ENCODE results near the gene MTA3. TPM values are rescaled to one million over a fixed set of nuclear protein-coding genes. Genes with fewer than 3 reads are reported as not detected.

The MTA3 gene
- total and polyA plus RNA-seq, 9 of the 15 experiments (the other 6 are each of a cell fraction or from before 2014, with no cell fraction given) = 12.4 to 39.6 (median 23.5) TPM

DNA sequence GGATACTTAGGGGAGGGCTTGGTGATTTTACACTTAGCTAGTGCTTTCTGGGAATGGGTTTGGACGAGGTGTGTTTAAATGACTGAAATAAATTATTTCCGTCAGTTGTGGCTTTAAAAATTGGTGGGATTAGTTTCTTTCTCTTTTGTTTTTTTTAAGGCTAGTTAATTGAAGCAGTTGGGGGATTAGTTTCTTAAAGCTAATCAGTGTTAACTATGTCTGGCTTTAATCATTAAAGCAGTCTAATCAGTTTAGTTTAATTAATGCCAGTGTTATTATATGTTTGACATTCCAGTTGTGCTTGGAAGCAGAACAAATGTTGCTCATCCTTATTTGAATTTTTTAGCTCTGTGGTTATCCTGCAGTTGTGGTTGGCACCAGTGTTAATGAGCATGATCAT is 10.2 kb downstream of the MTA3 start (continued):
- TF ChIP-seq, protein P1, sequence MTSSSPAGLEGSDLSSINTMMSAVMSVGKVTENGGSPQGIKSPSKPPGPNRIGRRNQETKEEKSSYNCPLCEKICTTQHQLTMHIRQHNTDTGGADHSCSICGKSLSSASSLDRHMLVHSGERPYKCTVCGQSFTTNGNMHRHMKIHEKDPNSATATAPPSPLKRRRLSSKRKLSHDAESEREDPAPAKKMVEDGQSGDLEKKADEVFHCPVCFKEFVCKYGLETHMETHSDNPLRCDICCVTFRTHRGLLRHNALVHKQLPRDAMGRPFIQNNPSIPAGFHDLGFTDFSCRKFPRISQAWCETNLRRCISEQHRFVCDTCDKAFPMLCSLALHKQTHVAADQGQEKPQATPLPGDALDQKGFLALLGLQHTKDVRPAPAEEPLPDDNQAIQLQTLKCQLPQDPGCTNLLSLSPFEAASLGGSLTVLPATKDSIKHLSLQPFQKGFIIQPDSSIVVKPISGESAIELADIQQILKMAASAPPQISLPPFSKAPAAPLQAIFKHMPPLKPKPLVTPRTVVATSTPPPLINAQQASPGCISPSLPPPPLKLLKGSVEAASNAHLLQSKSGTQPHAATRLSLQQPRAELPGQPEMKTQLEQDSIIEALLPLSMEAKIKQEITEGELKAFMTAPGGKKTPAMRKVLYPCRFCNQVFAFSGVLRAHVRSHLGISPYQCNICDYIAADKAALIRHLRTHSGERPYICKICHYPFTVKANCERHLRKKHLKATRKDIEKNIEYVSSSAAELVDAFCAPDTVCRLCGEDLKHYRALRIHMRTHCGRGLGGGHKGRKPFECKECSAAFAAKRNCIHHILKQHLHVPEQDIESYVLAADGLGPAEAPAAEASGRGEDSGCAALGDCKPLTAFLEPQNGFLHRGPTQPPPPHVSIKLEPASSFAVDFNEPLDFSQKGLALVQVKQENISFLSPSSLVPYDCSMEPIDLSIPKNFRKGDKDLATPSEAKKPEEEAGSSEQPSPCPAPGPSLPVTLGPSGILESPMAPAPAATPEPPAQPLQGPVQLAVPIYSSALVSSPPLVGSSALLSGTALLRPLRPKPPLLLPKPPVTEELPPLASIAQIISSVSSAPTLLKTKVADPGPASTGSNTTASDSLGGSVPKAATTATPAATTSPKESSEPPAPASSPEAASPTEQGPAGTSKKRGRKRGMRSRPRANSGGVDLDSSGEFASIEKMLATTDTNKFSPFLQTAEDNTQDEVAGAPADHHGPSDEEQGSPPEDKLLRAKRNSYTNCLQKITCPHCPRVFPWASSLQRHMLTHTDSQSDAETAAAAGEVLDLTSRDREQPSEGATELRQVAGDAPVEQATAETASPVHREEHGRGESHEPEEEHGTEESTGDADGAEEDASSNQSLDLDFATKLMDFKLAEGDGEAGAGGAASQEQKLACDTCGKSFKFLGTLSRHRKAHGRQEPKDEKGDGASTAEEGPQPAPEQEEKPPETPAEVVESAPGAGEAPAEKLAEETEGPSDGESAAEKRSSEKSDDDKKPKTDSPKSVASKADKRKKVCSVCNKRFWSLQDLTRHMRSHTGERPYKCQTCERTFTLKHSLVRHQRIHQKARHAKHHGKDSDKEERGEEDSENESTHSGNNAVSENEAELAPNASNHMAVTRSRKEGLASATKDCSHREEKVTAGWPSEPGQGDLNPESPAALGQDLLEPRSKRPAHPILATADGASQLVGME (CRISPR knock-in tag; IDR thresholded peaks at IDR 0.05) = no peak
- TF ChIP-seq FOXK2 (conservative IDR thresholded peaks at IDR 0.05 in 1 of 2, IDR thresholded peaks at IDR 0.05 in 1 of 2; ENCODE audit: low read depth in 2 of 2) = no peak
- TF ChIP-seq, protein P2, sequence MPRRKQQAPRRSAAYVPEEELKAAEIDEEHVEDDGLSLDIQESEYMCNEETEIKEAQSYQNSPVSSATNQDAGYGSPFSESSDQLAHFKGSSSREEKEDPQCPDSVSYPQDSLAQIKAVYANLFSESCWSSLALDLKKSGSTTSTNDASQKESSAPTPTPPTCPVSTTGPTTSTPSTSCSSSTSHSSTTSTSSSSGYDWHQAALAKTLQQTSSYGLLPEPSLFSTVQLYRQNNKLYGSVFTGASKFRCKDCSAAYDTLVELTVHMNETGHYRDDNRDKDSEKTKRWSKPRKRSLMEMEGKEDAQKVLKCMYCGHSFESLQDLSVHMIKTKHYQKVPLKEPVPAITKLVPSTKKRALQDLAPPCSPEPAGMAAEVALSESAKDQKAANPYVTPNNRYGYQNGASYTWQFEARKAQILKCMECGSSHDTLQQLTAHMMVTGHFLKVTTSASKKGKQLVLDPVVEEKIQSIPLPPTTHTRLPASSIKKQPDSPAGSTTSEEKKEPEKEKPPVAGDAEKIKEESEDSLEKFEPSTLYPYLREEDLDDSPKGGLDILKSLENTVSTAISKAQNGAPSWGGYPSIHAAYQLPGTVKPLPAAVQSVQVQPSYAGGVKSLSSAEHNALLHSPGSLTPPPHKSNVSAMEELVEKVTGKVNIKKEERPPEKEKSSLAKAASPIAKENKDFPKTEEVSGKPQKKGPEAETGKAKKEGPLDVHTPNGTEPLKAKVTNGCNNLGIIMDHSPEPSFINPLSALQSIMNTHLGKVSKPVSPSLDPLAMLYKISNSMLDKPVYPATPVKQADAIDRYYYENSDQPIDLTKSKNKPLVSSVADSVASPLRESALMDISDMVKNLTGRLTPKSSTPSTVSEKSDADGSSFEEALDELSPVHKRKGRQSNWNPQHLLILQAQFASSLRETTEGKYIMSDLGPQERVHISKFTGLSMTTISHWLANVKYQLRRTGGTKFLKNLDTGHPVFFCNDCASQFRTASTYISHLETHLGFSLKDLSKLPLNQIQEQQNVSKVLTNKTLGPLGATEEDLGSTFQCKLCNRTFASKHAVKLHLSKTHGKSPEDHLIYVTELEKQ (CRISPR knock-in tag; IDR thresholded peaks at IDR 0.05) = no peak
- TF ChIP-seq ZNF217 (CRISPR knock-in tag; IDR thresholded peaks at IDR 0.05) = no peak

Measured in K562 (cell line).